ENCODE results near the gene TUBA3D. TPM values are rescaled to one million over a fixed set of nuclear protein-coding genes. Genes with fewer than 3 reads are reported as not detected.
"Not testable (repeated sequence)": the region's sequence is repeated elsewhere in the genome, so short reads cannot be mapped to it uniquely, and the experiment has no call there.

Gene TUBA3D
- polyA plus RNA-seq (ENCODE audit: insufficient read length): 0.56 TPM

DNA sequence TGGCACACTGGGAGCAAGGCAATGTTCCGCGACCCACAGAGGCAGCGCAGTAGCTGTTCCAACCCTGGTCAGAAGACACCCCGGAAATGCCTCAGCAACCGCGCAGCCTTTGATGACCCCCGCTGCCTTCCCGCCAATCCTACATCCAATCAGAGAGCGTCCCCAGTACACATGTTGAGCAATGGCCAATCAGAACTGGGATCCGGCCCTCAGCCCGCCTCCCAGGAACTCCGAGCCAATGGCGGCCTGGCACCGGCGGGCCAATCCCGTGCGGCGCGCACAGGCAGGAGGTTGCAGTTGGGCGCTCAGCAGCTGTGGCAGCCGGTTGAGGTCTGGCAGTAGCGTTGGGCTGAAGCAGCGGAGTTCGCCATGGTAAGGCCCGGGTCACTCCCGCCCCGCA lies at the start of gene TUBA3D:
TUBA3D (plus strand) TSS at position 289 of the 400 bp plus-strand sequence; CDS start at position 370, 81 bp downstream.
- DNase-seq: no peak

DNA sequence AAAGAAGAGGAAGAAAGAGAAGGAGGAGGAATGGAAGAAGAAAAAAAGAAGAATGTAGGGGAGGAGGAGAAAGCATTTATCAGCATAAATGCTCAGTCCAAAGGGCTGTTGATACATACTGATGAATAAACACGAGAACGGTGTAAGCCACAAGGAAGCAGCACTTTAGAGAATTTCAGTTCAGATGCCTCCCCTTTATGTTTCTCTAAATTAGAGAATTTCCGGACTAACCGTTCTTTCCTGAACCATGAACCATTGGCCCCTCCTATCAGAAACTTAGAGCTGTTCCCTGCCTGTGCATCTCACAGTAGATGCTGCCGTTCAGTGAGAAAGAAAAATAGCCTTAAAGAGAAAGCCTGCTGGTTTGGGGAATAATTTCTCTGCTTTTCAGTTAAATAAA lies 49.2 kb upstream of the TUBA3D start:
- no peak for DNase-seq

DNA sequence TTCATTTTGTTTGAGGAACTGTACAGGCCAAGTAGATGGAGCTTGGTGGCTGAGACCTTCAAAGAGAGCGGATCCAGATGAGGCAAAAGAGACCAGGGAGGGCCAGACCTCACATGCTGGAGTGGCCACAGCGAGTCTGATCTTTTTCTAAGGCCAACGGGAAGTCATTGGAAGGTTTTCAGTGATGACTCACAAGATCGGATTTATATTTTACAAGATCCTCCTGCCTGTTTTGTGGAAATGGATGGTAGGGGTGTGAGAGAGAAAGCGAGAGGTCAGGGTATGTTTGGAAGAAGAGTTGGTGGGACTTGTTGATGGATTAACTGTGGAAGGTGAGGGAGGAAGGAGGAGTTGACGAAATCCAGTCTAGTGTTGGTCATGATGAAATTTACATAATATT lies 44.6 kb upstream of the TUBA3D start:
- DNase-seq: no peak

DNA sequence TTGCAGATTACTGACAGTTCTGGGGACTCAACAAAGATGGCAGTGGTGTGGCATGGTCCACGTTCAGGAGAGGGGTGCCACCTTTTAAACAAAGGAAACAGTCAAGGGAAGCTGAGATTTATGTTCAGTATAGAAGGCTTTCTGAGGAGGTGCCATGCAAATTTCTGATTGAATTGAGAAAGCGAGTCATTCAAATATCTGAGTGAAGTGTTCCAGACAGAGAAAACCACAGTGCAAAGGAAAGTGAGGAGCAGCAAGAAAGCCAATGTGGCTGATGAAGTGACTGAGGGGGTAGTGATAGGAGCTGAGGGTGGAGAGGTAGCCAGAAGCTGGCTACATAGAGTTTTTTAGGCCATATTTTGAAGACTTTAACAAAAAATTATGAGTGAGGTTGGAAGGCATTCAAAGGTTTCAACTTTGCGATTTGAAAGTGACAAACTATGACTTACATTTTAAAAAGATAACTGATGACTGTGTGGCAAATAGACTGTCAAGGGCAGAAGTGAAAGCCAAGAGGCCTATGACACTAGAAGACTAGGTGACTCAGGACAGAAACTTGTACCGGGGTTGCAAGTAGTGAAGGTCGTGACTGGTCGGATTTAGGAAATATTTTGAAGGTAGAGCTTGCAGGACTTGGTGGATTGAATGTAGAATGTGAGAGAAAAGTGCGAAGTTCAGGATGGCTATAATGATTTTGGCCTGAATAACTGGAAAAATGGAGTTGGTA lies 35.0 kb upstream of the TUBA3D start:
- not testable (repeated sequence) for DNase-seq

DNA sequence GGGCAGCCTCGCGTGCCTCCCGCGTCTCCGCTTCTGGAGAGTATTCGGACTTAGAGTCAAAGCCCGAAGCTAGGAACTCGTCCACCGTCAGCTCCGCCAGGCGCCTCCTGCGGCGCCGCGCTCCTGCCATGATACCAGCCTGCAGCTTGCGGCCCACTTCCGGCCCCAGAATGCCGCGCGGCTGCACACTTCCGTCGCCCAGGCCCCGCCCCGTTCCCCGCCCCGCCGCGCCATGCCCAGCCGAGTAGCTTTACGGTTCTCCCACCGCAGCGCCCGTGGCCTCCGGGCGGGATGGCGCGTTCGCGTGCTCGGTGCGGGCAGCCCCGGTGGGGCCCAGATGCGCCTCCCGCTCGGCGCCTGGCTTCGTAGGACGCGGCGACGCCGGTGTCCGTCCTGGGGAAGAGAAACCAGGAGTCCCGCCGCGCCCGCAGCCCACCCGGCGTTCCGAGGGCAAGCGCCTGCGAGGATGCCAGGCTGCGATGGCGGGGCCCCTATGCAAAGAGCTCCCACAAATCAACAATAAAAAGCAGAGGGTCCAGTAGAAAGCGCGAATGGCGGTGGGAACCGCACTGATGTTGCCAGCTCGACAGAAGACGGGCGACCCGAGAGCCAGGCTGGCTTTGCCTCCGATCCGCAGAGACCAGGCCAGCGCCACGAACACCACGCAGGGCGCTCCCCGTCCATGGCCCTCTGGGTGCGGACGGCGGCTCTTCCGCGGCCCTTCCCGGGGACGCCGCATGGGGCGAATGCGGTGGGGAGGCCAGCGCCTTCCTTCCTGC lies 31.0 kb upstream of the TUBA3D start:
- DNase-seq: not testable (repeated sequence)

DNA sequence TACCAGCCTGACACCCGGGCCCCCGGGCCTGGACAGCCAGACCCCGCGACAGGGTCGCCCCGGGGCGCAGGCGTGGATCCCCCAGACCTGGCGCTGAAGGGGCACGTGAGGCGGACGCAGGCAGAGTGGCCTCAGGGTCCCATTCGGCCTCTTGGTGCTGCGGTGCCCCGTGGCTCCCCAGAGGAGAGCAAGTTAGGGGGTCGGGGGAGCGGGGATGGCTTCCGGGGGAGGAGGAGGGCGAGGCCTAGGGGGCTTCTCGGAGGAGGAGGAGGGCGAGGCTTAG lies 30.5 kb upstream of the TUBA3D start:
- not testable (repeated sequence) for DNase-seq

DNA sequence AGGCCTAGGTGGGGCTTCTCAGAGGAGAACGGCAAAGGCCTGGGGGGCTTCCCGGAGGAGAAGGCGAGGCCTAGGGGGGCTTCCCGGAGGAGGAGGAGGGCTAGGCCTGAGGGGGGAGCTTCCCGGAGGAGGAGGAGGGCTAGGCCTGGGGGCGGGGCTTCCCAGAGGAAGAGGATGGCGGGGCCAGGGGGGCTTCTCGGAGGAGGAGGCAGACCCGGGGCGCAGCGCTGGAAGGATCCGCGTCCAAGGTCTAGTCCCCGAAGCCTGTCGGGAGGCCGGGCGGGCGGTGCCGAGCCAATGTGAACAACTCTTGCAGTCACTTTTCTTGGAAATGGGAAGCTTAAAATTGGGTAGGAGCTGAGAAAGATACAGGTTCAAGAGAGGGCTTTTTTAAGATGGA lies 30.0 kb upstream of the TUBA3D start:
- no peak for DNase-seq

DNA sequence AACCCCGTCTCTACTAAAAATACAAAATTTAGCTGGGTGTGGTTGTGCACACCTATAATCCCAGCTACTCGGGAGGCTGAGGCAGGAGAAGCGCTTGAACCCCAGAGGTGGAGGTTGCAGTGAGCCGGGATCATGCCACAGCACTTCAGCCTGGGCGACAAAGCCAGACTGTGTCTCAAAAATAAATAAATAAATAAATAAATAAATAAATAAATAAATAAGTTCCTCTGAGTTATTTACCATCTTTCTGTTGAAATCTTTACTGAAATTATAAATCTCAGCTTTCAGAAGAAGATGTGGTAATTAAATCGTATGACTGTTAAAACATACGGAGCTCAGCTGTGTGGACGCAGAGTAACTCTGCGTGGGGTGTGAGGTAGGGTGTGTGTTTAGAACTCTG lies 27.9 kb upstream of the TUBA3D start:
- not testable (repeated sequence) for DNase-seq

DNA sequence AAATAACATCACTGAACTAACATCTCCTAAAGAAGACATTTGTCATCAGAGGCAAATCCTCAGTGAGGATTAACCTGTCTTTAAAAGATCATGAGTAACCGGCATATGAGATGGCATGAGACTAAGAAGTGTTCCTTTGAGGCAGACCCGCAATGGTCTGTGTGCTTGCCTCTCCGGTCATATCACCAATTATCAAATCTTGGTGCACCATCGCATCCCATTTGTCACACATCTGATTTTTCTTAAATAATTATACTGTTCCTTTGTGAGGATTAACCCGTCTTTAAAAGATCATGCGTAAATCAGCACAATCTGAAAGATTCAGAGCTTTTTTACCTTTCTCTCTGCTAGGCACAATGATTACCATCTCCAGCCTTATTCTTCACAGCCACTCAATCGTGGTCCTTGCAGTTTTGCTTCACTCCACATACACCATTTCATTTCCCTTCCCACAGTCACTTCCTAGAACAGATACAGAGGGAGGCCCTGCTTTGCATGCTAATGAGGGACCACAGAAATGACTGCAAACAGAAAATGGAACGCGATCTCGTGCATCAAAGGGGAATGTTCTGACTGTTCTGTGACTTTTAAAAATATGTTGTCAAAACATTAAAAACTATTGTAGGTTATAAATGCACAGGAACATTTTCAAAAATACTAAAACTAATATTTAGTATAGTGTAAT lies 24.5 kb upstream of the TUBA3D start:
- DNase-seq: not testable (repeated sequence)

DNA sequence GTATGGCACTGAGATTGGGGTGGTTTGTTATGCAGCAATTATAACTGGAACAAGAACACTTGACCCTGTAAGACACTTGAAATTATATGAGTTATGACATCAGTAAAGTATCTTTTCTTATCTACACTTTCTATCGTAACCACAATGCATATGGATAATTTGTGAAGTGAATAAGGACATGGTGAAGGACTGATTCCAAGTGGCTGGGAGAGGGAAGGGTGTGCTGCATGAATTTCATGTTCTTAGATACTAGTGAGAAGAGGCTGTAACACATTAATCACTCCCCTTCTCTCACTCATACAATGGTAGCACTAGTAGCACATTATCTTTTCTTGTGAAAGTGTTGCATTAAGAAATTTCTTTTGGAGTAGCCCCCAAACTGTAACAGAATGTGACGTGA lies 21.0 kb upstream of the TUBA3D start:
- not testable (repeated sequence) for DNase-seq

DNA sequence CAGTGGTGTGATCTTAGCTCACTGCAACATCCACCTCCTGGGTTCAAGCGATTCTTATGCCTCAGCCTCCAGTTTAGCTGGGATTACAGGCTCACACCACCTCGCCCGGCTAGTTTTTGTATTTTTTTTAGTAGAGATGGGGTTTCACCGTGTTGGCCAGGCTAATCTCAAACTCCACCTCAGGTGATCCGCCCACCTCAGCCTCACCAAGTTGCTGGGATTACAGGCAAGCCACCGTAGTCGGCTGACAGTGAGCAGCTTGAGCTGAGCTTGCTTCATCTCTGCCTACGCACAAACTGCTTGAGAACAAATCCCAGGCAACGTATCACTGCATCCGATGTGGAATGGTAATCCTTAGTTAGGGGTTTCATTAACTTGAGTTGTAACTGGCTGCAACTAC lies 8.2 kb upstream of the TUBA3D start:
- DNase-seq: not testable (repeated sequence)

DNA sequence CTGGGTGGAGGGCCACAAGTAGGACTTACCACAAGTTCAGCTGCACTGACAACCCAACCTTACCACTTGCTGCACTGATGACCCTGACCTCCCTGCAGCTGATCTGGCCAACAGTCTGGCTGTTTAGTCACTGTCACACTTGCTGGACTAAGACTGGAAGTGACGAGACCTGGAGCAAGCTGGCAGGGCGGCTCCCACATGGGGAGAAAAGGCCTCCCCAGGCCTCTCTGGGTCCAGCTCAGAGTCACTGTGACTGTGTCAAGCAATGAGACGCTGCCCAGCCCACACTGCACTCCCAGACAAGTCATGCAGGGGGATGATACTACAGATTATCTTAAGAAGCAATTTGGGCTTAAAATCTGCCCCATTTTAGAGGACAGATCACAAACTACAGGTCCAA lies 5.0 kb upstream of the TUBA3D start:
- not testable (repeated sequence) for DNase-seq

DNA sequence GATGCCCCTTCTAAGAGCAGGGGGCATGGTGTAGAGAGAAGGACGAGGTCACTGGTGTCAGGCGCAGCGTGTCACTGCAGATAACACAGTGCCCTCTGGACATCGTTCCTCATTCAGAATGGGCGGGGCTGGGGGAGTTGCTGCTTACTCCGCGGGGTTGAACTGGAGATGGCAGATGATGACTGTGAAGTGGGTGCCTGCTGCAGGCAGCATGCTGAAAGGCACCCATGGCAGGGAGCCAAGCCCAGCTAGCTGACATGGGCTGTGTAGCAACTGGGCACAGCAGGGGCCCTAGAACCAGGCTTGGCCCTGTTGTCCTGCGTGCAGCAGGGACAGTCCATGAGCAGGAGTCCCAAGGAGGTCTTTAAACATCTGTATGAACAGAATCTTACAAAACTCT lies 4.3 kb upstream of the TUBA3D start:
- DNase-seq: not testable (repeated sequence)

DNA sequence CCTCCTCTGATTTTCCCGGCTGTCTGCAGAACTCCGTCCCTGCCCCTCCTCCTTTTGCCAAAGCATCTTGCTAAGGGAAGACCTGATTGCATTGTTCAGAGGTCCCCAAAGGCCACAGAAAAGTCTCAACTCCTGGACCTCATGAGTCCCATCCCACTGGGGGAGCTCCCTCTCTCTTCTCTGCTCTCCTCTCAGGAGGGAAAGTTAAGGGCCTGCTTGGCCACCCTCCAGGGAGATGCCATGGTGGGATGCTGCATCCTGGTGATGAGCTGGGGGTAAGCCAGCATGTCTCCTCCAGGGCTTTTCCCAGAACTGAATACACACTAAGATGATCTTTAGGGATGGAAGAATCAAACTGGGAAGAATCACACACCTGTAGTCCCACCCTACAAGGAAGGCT lies 2.7 kb upstream of the TUBA3D start:
- not testable (repeated sequence) for DNase-seq

DNA sequence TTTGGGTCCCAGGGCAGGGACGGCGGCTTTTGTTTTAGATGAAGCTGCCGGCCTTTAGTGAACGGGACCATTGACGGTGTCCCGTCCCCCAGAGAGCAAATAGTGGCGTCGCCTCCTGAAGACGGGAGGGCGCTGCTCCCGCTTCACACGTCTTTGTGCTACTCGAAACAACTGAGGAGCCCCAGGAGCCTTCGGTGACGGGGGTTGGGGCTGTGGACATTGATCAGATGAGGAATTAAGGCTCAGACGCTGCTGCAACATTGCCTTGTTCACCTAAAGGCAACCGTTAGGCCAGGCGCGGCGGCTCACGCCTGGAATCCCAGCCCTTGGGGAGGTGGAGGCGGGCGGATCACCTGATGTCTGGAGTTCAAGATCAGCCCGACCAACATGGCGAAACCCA lies 444 bp downstream of the TUBA3D start:
- not testable (repeated sequence) for DNase-seq

DNA sequence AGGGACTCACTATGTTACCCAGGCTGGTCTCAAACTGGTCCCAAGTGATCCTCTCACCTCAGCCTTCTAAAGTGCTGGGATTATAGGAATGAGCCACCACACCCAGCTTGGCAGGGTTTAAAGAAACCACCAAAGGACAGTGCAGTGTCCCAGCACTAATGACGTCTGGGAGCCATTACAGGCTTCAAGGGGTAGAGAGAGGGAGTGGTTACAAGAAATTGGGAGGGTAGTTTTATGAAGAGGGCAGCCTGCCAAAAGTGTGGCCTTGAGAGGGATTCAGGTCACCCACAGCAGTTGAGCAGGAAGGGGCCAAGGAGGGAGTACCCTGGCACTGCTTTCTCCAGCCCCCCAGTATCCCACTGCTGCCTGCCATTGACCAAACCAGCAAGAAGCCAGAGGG lies 1.3 kb downstream of the TUBA3D start:
- not testable (repeated sequence) for DNase-seq

DNA sequence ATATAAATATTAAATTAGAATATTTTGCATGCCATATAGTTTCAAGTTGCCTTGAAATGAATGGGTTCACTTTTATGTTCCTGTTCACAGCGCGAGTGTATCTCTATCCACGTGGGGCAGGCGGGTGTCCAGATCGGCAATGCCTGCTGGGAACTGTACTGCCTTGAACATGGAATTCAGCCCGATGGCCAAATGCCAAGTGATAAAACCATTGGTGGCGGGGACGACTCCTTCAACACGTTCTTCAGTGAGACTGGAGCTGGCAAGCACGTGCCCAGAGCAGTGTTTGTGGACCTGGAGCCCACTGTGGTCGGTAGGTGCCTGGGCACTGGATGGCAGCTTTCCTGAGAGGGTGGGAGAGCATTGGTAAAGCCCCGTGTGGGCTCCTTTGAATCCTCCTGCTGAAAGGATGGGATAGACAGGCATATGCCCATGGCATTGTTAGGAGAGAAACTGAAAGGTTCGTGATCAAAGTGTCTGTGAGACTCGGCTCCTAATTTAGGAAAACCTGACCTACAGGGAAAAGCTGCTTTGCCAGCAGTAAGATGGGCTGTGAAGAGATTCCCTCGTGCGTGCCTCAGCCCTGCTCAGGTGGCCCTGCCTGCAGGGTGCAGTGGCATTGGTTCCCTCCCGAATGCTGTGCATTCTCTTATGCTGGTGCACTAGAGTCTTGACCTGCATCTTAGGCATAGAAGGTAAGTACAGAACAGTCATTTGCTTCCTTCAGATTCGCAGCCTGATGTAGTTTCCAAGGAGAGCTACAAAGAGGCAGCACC lies 2.3 kb downstream of the TUBA3D start:
- not testable (repeated sequence) for DNase-seq

DNA sequence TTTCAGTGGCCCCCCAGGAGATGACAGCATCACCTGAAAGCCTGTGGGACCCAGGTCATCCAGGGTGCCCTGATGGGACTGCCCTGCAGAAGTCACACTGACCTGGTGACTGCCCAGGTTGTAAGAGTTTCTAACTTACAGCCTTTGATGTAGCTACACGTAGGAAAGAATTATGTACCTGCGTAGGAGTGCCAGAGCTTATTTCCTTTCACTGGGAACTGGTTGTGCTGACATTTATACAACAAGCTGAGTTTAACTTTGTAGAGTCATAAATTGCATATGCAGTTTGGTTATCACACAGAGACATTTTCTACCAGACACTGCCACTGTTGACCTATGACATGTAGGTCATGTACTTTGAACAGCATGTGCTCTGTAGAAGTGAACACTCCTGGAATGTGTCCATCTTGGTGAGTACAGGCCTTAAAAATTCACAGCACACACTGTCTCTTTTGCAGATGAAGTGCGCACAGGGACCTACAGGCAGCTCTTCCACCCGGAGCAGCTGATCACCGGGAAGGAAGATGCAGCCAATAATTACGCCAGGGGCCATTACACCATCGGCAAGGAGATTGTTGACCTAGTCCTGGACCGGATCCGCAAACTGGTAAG lies 3.0 kb downstream of the TUBA3D start:
- DNase-seq: not testable (repeated sequence)

DNA sequence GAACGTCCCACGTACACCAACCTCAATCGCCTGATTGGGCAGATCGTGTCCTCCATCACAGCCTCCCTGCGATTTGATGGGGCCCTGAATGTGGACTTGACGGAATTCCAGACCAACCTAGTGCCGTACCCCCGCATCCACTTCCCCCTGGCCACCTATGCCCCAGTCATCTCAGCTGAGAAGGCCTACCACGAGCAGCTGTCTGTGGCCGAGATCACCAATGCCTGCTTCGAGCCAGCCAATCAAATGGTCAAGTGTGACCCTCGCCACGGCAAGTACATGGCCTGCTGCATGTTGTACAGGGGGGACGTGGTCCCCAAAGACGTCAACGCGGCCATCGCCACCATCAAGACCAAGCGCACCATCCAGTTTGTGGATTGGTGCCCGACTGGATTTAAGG lies 4.4 kb downstream of the TUBA3D start:
- not testable (repeated sequence) for DNase-seq

DNA sequence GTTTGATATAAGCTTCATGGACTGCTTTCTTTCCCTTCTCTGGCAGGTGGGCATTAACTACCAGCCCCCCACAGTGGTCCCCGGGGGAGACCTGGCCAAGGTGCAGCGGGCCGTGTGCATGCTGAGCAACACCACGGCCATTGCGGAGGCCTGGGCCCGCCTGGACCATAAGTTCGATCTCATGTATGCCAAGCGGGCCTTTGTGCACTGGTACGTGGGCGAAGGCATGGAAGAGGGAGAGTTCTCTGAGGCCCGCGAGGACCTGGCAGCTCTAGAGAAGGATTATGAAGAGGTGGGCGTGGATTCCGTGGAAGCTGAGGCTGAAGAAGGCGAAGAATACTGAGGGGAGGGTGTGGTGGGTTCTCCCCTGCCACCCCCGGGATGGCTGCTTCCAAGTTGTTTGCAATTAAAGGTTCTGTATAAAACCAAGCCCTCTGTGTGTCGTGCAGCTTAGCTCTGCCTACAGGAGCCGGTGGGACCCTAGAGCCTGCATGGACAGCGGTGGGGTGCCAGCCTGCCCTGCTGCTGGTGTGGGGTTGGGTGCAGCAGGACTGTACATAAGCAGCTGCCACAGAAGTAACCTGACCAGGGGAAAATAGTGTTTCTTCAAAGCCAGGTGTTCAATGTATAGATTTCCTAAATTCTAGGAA lies 6.7 kb downstream of the TUBA3D start:
- not testable (repeated sequence) for DNase-seq

DNA sequence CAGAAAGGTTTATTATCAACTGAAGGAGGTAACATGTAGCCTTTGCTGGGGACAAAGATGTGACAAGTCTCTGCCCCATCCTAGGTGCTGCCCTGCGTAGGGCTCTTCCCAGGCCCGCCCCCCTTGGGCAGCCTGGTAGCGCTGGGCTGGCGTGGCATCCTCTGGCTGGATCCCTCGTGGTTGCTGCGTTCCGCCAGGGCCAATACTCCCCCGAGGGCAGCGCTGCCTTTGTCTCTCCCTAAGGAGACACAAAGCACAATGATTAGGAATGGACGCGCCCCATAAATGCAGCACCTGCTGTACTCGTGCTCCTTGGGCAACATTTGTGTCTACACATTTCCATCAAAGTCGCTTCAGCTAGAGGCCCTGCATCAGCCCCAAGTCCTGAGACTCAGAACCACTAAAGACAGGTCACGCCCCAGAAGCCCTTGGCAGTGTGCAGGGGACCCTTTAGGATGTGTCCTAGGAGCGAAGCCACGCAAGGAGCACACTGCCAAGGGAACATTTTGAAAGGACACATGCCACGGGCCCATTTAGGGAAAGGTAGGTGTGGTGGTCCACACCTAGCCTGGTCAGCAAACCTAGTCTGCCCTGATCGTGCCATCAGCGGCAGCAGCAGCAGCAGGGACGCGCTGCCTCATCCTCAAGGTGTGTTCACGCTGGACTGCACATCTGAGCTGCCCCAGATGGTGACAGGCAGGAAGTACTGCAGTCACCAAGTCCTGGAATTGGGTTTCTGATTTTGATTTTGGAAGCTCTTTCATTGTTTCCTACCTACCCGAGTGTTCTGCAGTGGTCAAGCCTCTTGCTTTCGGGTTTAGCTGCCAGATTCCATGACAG lies 8.3 kb downstream of the TUBA3D start:
- DNase-seq: not testable (repeated sequence)
